ENCODE results near the gene DGKQ. TPM values are rescaled to one million over a fixed set of nuclear protein-coding genes. Genes with fewer than 3 reads are reported as not detected.

The DGKQ gene
- total RNA-seq, 1 experiment from 2014 or later: 12.2 TPM

DNA sequence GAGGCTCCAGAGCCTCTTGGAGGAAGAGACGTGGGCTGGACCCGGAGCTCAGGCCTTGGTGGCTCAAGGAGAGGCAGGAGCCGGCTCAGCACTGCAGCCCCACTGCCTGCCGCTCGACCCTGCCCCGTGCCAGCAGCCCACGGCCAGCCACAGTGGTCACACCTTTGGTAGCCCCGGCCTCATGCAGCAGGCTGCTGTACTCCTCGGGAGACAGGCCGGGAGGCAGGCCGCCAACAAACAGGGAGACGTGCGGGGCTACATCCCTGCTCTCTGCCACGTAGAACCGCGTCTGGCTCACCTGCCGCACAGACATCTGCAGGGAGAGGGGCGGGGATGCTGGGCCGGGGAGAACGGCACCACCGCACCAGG is 7.6 kb downstream of the DGKQ start:
- intact Hi-C loops (cut with micrococcal nuclease; ENCODE audit: unreplicated experiment): no loop called here
- in situ Hi-C loops (cut with HindIII; ENCODE audit: low pct_unique_long_range_greater_than_20kb, low sequenced_read_pairs): no loop called here
- BruUV-seq (replicated peaks): no TSS peak
- TF ChIP-seq, protein P1, sequence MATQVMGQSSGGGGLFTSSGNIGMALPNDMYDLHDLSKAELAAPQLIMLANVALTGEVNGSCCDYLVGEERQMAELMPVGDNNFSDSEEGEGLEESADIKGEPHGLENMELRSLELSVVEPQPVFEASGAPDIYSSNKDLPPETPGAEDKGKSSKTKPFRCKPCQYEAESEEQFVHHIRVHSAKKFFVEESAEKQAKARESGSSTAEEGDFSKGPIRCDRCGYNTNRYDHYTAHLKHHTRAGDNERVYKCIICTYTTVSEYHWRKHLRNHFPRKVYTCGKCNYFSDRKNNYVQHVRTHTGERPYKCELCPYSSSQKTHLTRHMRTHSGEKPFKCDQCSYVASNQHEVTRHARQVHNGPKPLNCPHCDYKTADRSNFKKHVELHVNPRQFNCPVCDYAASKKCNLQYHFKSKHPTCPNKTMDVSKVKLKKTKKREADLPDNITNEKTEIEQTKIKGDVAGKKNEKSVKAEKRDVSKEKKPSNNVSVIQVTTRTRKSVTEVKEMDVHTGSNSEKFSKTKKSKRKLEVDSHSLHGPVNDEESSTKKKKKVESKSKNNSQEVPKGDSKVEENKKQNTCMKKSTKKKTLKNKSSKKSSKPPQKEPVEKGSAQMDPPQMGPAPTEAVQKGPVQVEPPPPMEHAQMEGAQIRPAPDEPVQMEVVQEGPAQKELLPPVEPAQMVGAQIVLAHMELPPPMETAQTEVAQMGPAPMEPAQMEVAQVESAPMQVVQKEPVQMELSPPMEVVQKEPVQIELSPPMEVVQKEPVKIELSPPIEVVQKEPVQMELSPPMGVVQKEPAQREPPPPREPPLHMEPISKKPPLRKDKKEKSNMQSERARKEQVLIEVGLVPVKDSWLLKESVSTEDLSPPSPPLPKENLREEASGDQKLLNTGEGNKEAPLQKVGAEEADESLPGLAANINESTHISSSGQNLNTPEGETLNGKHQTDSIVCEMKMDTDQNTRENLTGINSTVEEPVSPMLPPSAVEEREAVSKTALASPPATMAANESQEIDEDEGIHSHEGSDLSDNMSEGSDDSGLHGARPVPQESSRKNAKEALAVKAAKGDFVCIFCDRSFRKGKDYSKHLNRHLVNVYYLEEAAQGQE (IDR thresholded peaks at IDR 0.05; ENCODE audit: insufficient read depth in 1 of 2, low read depth in 2 of 2, low read length in 1 of 2): no peak
- no peak for TF ChIP-seq POLR2AphosphoS5 (IDR thresholded peaks at IDR 0.05; ENCODE audit: low read depth, low read length)
- TF ChIP-seq TCF7L2 (IDR thresholded peaks at IDR 0.05; ENCODE audit: low read depth, low read length): no peak
- TF ChIP-seq, protein P2, sequence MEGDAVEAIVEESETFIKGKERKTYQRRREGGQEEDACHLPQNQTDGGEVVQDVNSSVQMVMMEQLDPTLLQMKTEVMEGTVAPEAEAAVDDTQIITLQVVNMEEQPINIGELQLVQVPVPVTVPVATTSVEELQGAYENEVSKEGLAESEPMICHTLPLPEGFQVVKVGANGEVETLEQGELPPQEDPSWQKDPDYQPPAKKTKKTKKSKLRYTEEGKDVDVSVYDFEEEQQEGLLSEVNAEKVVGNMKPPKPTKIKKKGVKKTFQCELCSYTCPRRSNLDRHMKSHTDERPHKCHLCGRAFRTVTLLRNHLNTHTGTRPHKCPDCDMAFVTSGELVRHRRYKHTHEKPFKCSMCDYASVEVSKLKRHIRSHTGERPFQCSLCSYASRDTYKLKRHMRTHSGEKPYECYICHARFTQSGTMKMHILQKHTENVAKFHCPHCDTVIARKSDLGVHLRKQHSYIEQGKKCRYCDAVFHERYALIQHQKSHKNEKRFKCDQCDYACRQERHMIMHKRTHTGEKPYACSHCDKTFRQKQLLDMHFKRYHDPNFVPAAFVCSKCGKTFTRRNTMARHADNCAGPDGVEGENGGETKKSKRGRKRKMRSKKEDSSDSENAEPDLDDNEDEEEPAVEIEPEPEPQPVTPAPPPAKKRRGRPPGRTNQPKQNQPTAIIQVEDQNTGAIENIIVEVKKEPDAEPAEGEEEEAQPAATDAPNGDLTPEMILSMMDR (IDR thresholded peaks at IDR 0.05): no peak
- TF ChIP-seq SIN3A (IDR thresholded peaks at IDR 0.05; ENCODE audit: borderline replicate concordance, insufficient read depth, low read depth, low read length): no peak
- DNase-seq (ENCODE audit: low read depth, low spot score) (no peak), ATAC-seq (peak; percentile 29; the same call in 1 of the 2 replicates)
- POLR2A ChIA-PET: no interaction called here
- Histone ChIP-seq H3K27me3 (ENCODE audit: control insufficient read depth, insufficient read depth, low read length) (no peaks in the 10 kb centered on the region), H3K36me3 (ENCODE audit: control insufficient read depth, insufficient read depth, low read length) (no peaks in the 10 kb centered on the region), H3K4me1 (ENCODE audit: control insufficient read depth, insufficient read depth, low read length) (no peaks in the 10 kb centered on the region), H3K27ac (ENCODE audit: low read length) (no peak overlapping the region), H3K9me3 (ENCODE audit: control insufficient read depth, insufficient read depth, low read depth, low read length) (no peaks in the 10 kb centered on the region), H3K4me3 (ENCODE audit: low read depth in 2 of 2, low read length in 2 of 2) (no peak overlapping the region)
- CTCF ChIA-PET: no interaction called here

DNA sequence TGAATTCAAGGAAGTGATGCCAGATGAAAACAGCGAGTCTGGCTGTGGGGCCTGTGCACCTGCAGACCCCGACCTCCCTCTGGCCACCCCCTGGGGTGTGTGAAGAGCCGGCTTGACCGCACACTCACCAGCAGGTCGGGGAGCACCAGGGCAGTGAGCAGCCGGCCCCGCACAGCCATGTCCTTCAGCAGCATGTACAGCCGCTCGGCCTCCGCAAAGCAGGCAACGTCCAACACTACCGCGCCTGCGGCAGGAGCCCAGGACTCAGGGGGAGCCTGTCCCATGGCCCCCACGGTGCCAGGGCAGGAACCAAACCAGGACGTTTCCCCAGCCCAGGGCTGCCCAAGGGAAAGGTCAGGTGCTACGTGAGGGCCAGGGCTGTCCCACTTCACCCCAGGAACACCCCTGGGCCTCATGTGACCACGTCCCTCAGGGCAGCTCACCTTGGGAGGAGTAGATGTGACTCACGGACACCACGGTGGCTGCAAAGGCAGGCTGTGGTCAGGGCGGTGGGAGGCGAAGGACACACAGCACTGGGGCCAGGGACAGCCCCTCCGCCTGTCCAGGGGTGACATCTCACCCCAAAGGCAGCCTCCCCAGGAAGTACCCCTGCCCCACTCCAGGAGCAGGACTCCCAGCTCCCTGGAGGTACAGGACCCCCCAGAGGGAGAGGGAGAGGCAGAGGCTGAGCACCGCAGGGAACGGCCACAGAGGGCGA is 8.2 kb downstream of the DGKQ start:
- Histone ChIP-seq H3K4me3 (ENCODE audit: low read depth in 2 of 2, low read length in 2 of 2) (no peak overlapping the region), H3K27ac (ENCODE audit: low read length) (no peak overlapping the region), H3K9me3 (ENCODE audit: control insufficient read depth, insufficient read depth, low read depth, low read length) (no peaks in the 10 kb centered on the region), H3K4me1 (ENCODE audit: control insufficient read depth, insufficient read depth, low read length) (no peaks in the 10 kb centered on the region), H3K36me3 (ENCODE audit: control insufficient read depth, insufficient read depth, low read length) (no peaks in the 10 kb centered on the region), H3K27me3 (ENCODE audit: control insufficient read depth, insufficient read depth, low read length) (no peaks in the 10 kb centered on the region)
- ChIA-PET POLR2A (no interaction called here), CTCF (no interaction called here)
- BruUV-seq (replicated peaks): no TSS peak
- ATAC-seq: peak; percentile 27; the same call in 1 of the 2 replicates
- no peak for DNase-seq (ENCODE audit: low read depth, low spot score)
- in situ Hi-C loops (cut with HindIII; ENCODE audit: low pct_unique_long_range_greater_than_20kb, low sequenced_read_pairs): no loop called here
- TF ChIP-seq, protein P1 (IDR thresholded peaks at IDR 0.05; ENCODE audit: insufficient read depth in 1 of 2, low read depth in 2 of 2, low read length in 1 of 2): no peak
- TF ChIP-seq SIN3A (IDR thresholded peaks at IDR 0.05; ENCODE audit: borderline replicate concordance, insufficient read depth, low read depth, low read length) (no peak), TCF7L2 (IDR thresholded peaks at IDR 0.05; ENCODE audit: low read depth, low read length) (no peak), POLR2AphosphoS5 (IDR thresholded peaks at IDR 0.05; ENCODE audit: low read depth, low read length) (no peak)
- TF ChIP-seq, protein P2 (IDR thresholded peaks at IDR 0.05): no peak
- intact Hi-C loops (cut with micrococcal nuclease; ENCODE audit: unreplicated experiment): no loop called here
